ENCODE measurements around the gene IPO11. TPM values are rescaled to one million over a fixed set of nuclear protein-coding genes. Genes with fewer than 3 reads are reported as not detected.

The IPO11 gene
- total RNA-seq, 1 experiment from 2014 or later: 66.5 TPM

GRCh38 chr5:62627901-62628300 lies 215.3 kb downstream of the IPO11 start:
- Histone ChIP-seq H3K36me3 (ENCODE audit: insufficient read depth, low read length, poor library complexity, severe bottlenecking) (peaks cover 6% of the 10 kb centered on the region), H3K9me3 (ENCODE audit: low read depth, low read length, poor library complexity, severe bottlenecking) (no peaks in the 10 kb centered on the region), H3K27me3 (replicated peaks; ENCODE audit: insufficient read depth, low read depth, low read length, poor library complexity) (no peaks in the 10 kb centered on the region), H3K4me1 (ENCODE audit: insufficient read depth, low read length, poor library complexity, severe bottlenecking) (no peaks in the 10 kb centered on the region), H3K27ac (ENCODE audit: low read depth, low read length, poor library complexity, severe bottlenecking) (no peak overlapping the region), H3K4me3 (ENCODE audit: low read depth, low read length, poor library complexity, severe bottlenecking) (no peak overlapping the region)
- ChIA-PET POLR2A (ENCODE audit: low non-redundant PET) (no interaction called here), CTCF (no interaction called here)
- intact Hi-C loops (cut with micrococcal nuclease; ENCODE audit: unreplicated experiment): no loop called here
- TSS peak; percentile 28 for BruUV-seq (replicated peaks)
- TF ChIP-seq CTCF (conservative IDR thresholded peaks at IDR 0.05; ENCODE audit: low read depth, low read length) (no peak), EZH2 (IDR thresholded peaks at IDR 0.05; ENCODE audit: borderline replicate concordance, low read depth, low read length, poor library complexity, severe bottlenecking) (no peak)
- DNase-seq (ENCODE audit: low spot score): no peak

- no peaks in the 10 kb centered on the region for H3K4me1 ChIP-seq (ENCODE audit: insufficient read depth, low read length, poor library complexity, severe bottlenecking)
- ChIA-PET CTCF (no interaction called here), POLR2A (ENCODE audit: low non-redundant PET) (no interaction called here)
- no peaks in the 10 kb centered on the region for H3K9me3 ChIP-seq (ENCODE audit: low read depth, low read length, poor library complexity, severe bottlenecking)
- no peak overlapping the region for H3K4me3 ChIP-seq (ENCODE audit: low read depth, low read length, poor library complexity, severe bottlenecking)
- no peak overlapping the region for H3K27ac ChIP-seq (ENCODE audit: low read depth, low read length, poor library complexity, severe bottlenecking)
- no TSS peak for BruUV-seq (replicated peaks)
- peaks cover 6% of the 10 kb centered on the region for H3K36me3 ChIP-seq (ENCODE audit: insufficient read depth, low read length, poor library complexity, severe bottlenecking)
- DNase-seq (ENCODE audit: low spot score): no peak
- H3K27me3 ChIP-seq (replicated peaks; ENCODE audit: insufficient read depth, low read depth, low read length, poor library complexity): no peaks in the 10 kb centered on the region
- intact Hi-C loops (cut with micrococcal nuclease; ENCODE audit: unreplicated experiment): no loop called here
- TF ChIP-seq EZH2 (IDR thresholded peaks at IDR 0.05; ENCODE audit: borderline replicate concordance, low read depth, low read length, poor library complexity, severe bottlenecking): no peak
- TF ChIP-seq CTCF (conservative IDR thresholded peaks at IDR 0.05; ENCODE audit: low read depth, low read length): no peak
Observed at GRCh38 chr5:62631909-62632580, 219.5 kb downstream of the IPO11 start.

GRCh38 chr5:62633243-62633642 lies 220.7 kb downstream of the IPO11 start:
- Histone ChIP-seq H3K4me1 (ENCODE audit: insufficient read depth, low read length, poor library complexity, severe bottlenecking) (no peaks in the 10 kb centered on the region), H3K4me3 (ENCODE audit: low read depth, low read length, poor library complexity, severe bottlenecking) (no peak overlapping the region), H3K9me3 (ENCODE audit: low read depth, low read length, poor library complexity, severe bottlenecking) (no peaks in the 10 kb centered on the region), H3K27ac (ENCODE audit: low read depth, low read length, poor library complexity, severe bottlenecking) (no peak overlapping the region), H3K36me3 (ENCODE audit: insufficient read depth, low read length, poor library complexity, severe bottlenecking) (no peaks in the 10 kb centered on the region), H3K27me3 (replicated peaks; ENCODE audit: insufficient read depth, low read depth, low read length, poor library complexity) (no peaks in the 10 kb centered on the region)
- POLR2A ChIA-PET (ENCODE audit: low non-redundant PET): no interaction called here
- DNase-seq (ENCODE audit: low spot score): no peak
- BruUV-seq (replicated peaks): no TSS peak
- CTCF ChIA-PET: no interaction called here
- TF ChIP-seq CTCF (conservative IDR thresholded peaks at IDR 0.05; ENCODE audit: low read depth, low read length) (no peak), EZH2 (IDR thresholded peaks at IDR 0.05; ENCODE audit: borderline replicate concordance, low read depth, low read length, poor library complexity, severe bottlenecking) (no peak)
- intact Hi-C loops (cut with micrococcal nuclease; ENCODE audit: unreplicated experiment): no loop called here

Data from A673 (cell line).